Suppressor macrophage treated with lipopolysaccharide for 4 hours (primary cell): ENCODE measurements around the gene TBL1X.
A peak's percentile ranks its signal among the peaks of the same experiment; 100 is the strongest.

Experiments used
- DNase-seq: peaks from one replicate; pipeline ENCODE4 v3.0.0-alpha.2; 2020

The TBL1X gene

GRCh38 chrX:9635803-9636202, 170.9 kb downstream of the TBL1X start:
- peak; percentile 11 for DNase-seq

DNA sequence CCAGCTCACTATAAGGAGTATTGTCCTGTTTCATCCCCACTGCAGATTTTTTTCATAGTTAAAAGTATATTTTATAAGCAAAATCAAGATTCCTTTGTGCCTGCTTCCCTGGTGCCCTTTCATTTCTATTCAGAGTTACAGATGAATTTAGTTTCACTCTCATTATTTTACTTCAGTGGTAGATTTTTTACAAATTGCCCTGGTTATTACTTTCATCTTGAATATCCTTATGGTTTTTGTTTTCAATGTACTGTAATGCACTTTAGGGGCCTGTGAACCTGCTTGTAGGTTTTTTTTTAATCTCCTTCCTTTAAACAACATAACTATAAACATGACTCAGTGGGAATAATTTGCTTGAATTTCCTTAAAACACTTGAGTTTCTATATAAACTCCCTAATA, 174.0 kb downstream of the TBL1X start:
- DNase-seq: no peak

GRCh38 chrX:9642270-9642995, 177.6 kb downstream of the TBL1X start:
- DNase-seq: no peak

DNA sequence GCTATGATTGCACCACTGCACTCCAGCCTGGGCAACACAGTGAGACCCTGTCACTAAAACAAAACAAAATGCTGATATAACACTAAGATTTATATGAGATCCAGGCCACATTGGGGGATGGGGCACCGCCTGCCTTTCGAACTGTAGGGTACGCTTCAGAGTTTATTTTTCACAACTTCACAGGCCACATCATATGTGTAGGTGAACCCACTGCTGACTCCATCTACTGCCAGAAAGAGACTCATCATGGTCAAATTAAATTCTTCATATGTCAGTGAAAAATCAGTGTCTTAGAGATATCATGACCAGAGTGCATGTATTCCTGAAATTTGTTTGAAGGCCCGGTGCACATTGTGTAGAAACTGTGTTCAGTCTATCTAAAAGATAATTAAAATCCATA, 178.9 kb downstream of the TBL1X start:
- DNase-seq: no peak

DNA sequence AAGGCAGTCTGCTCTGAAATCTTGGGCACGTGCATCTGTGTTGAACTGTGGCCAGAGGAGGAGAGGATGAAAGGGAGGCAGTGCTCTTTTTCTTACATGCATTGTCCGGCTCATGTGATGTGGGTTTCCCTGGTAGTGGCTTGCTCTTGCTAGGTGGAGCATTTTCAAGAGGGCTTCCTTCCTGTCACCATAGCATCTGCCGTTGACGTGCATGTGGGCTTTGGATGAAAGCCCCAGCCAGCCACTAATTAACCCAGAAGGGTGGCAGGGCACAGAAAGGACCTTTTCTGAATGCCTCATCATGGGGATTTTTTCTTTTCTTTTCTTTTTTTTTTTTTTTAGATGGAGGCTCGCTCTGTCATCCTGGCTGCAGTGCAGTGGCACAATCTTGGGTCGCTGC, 179.5 kb downstream of the TBL1X start:
- no peak for DNase-seq

DNA sequence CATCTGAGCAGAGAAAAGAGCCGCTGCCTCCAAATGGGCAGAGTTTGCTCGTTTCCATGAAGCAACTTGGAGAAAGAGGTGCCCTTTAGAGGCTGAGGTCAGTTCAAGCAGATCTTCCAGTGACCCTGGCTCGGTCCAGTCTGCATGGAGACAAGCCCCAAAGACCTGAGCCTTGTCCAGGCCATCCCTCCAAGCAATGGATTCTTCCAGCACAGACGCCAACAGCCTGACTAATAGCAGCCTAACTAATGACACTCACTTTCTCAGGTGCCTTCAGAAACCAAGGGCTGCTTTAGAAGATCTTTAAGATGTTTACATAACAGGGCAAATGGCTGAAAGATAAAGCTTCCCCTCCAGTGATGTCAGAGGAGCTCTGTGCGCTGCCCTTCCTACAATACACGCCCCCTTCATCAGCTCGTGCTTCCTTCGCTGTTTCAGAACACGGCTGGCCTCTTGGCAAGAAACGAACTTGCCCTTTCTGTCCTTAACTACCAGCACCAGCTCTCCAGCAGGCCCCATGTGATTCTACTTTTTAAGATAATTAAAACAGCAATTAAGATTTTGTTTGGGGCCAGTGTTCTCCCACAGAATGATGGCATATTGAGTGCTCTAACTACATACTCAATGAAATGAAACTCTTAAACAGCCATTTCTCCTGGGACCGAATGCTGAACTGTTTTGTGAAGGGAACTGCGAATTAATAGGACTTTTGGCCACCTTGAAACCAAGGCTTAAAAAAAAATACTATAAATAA, 181.8 kb downstream of the TBL1X start:
- no peak for DNase-seq

- DNase-seq: no peak
These were observed 182.6 kb downstream of the TBL1X start for GRCh38 chrX:9647431-9647830.

DNA sequence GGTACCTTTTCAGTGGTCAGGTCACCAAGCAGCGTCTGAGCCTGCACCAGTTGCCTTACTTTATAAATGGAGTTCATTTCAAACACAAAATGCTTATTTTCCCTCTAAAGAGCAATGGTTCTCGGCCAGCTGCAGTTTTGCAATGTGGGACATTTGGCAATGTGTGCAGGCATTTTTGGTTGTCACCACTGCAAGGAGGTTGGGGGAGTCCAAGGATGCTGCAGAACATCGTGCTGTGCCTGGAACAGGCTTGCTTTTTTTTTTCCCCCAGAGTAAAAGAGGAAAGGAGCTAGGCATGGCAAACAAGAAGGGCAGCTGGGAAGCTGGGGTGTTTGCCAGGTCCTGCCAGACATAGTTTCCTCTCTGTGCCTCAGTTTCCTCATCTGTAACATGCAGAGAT, 185.2 kb downstream of the TBL1X start:
- no peak for DNase-seq

GRCh38 chrX:9651737-9652136, 186.9 kb downstream of the TBL1X start:
- no peak for DNase-seq

GRCh38 chrX:9654929-9655328, 190.1 kb downstream of the TBL1X start:
- DNase-seq: no peak

DNA sequence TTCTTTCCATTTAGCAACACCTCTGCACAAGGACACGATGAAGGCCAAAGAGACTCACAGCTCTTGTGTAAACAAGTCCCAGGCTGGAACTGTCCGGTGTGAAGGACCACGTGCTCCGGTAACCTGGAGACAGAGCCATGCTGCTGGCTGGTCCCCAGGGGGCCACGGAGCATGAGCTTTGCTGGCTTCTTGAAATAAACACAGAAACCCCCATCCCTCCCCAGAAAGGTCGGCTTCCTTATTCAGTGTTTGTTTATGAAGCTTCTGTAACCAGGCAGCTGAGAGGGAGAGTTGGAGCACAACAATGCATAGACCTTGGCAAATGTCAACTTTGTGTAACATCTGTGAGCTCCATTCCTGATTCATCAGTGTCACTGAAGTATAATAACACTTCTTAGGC, 191.4 kb downstream of the TBL1X start:
- no peak for DNase-seq

GRCh38 chrX:9656871-9657270, 192.0 kb downstream of the TBL1X start:
- DNase-seq: no peak

- no peak for DNase-seq
These were observed 192.9 kb downstream of the TBL1X start for GRCh38 chrX:9657590-9658256.

- DNase-seq: no peak
These were observed 193.6 kb downstream of the TBL1X start for GRCh38 chrX:9658409-9658808.

DNA sequence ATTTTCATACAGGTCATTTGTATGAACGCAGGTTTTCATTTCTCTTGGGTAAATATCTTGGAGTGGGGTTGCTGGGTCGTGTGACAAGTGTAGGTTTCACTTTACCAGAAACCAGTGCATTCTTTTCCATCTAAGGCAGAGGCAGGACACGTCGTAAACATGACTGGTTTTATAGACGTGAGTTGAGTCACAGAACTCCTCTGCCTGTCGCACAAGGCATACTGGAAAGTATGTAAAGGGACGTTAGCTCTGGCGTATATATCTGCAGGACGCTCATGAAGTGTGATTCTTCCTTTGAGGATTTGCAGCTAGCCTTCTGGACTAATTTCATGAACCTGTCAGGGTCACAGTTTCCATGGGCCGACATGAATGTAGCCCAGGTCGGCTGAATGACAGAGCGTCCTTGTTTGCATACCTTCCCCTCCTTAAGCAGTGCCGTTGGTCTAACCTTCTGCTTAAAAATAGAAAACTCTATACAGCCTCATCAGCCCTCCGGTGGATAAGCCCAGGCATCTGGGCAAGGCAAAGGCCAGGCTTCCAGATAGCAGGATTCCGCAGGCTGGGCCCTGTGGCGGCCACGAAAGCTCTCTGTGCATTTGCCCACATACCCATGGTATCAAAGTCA, 194.8 kb downstream of the TBL1X start:
- no peak for DNase-seq

DNA sequence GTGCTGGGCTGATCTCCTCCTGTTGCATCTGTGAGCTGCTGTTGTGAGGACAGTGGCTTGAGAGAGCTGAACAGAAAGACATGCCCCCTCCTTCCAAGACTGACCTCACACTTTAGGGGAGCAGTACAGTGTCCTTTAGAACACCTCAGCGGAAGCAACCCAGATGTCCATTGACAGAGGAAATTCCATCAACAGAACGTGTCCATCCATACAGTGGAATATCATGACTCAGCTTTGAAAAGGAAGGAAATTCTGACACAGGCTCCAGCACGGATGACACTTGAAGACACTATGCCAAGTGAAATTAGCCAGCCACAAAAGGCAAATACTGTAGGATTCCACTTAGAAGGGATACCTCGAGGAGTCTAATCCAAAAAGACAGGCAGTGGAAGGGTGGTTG, 197.3 kb downstream of the TBL1X start:
- DNase-seq: no peak

GRCh38 chrX:9663216-9663615, 198.4 kb downstream of the TBL1X start:
- no peak for DNase-seq

DNA sequence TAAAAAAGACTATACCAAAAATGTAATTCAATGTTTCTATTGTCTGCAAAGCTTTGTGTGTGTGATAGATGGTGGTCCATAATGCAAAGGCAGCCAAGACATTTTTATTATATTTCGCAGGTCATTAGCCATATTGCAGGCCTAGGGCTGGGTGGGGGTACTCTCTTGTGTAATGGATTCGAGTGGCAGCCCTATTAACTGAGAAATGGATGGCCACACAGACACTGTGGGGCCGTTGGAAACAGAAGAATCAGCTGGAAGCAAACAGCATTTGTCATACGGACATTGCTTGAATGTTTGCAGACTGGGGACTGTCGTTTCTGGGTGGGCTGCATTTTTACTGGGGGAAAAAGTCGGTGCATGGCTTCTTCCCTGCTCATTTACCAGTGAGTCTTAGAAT, 199.4 kb downstream of the TBL1X start:
- DNase-seq: no peak

- DNase-seq: no peak
These were observed 200.3 kb downstream of the TBL1X start for GRCh38 chrX:9665113-9665512.

DNA sequence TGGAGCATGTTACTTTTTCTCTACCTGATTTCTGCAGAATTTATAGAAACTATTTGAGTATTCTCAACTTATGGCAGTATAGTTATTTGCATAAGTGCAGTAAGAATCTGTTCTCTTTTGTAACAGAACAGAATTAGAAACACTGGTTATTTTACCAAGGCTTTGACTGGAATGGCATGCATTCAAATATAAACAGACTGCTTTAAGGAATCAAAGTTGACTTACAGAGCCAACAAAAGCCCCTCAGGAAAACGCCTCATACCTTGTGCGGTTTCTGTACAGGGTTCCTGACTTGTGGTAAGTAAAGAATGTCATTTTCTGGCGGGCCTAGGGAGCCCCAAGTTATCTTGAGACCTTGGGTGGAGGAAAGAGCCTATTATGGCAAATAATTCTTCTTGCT, 203.7 kb downstream of the TBL1X start:
- no peak for DNase-seq

GRCh38 chrX:9670136-9670814, 205.4 kb downstream of the TBL1X start:
- no peak for DNase-seq

DNA sequence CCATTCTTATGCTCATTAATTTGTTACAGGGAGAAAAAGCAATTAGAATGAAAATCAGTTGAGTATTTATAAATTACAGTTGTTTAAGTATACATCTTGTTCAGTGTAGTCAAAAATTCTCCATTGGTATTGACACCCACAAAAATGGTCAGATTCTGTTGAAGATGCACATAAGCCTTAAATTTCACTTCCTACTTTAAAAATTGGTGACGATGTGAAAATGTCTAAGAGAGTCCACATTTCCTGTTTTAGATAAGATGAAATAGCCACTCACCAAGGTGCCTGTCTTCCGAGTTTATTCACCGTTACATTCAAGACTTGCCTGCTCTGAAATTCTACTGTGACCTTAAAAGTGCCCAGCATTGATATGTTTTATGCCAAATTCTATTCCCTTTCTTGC, 207.1 kb downstream of the TBL1X start:
- DNase-seq: peak; percentile 16

- DNase-seq: no peak
These were observed 211.4 kb downstream of the TBL1X start for GRCh38 chrX:9676306-9676705.
